IMR-90 (cell line): ENCODE measurements around the gene KRT72. TPM values are rescaled to one million over a fixed set of nuclear protein-coding genes. Genes with fewer than 3 reads are reported as not detected.

ENCODE experiments used
- ATAC-seq: fragments of 200-7000 bp; cut with Tn5 transposase; 2 replicates; pipeline ENCODE4 v1.9.1; 2020; ENCODE audit warnings: low read depth, mild to moderate bottlenecking, moderate library complexity
- BruUV-seq: library from RNA; stranded (reverse); fragments of 400-500 nt; replicated peaks from 2 replicates; lab custom pipeline; 2021; lab: Mats Ljungman, UMichigan
- CTCF ChIA-PET: fragments of 300-600 bp; formaldehyde crosslinking; extraction: SDS; loops from one replicate; lab custom pipeline; 2021; ENCODE audit warnings: antibody characterized with exemption; lab: Yijun Ruan, JAX
- POLR2A ChIA-PET: fragments of 300-600 bp; sonication (Branson Sonifier 250); formaldehyde crosslinking; loops from one replicate; lab custom pipeline; 2022; ENCODE audit warnings: antibody characterized with exemption; ENCODE audit not compliant: unreplicated experiment; lab: Charles Lee
- DNase-seq: peaks from one replicate; pipeline ENCODE4 v3.0.0; 2013
- H2AFZ ChIP-seq: replicated peaks from 2 replicates; pipeline ENCODE3; 2013; ENCODE audit warnings: low read length, mild to moderate bottlenecking; ENCODE audit not compliant: poor library complexity
- H2AK5ac ChIP-seq: 2 replicates; pipeline ENCODE4 v1.6.1; 2013; ENCODE audit warnings: low read depth, low read length, inconsistent platforms
- H2AK9ac ChIP-seq: replicated peaks from 2 replicates; pipeline ENCODE3; 2013; ENCODE audit warnings: mild to moderate bottlenecking, low read depth, low read length, moderate library complexity; ENCODE audit not compliant: poor library complexity
- H2BK120ac ChIP-seq: 2 replicates; pipeline ENCODE4 v1.6.1; 2013; ENCODE audit warnings: low read depth, low read length, inconsistent platforms
- H2BK15ac ChIP-seq: 3 replicates; pipeline ENCODE4 v1.6.1; 2013; ENCODE audit warnings: low read depth, low read length, inconsistent platforms
- H2BK20ac ChIP-seq: 2 replicates; pipeline ENCODE4 v1.6.1; 2013; ENCODE audit warnings: low read depth, mild to moderate bottlenecking, inconsistent platforms, low read length, moderate library complexity
- H2BK5ac ChIP-seq: 2 replicates; pipeline ENCODE4 v1.6.1; 2013; ENCODE audit warnings: mild to moderate bottlenecking, low read depth, low read length, inconsistent platforms; ENCODE audit not compliant: poor library complexity, severe bottlenecking
- H3K14ac ChIP-seq: replicated peaks from 2 replicates; pipeline ENCODE4 v1.6.1; 2013; ENCODE audit warnings: low read depth, low read length, inconsistent platforms
- H3K18ac ChIP-seq: 2 replicates; pipeline ENCODE4 v1.6.1; 2013; ENCODE audit warnings: low read depth, low read length, control low read depth
- H3K23ac ChIP-seq: 2 replicates; pipeline ENCODE4 v1.6.1; 2013; ENCODE audit warnings: low read depth, low read length, inconsistent platforms
- H3K27ac ChIP-seq: 2 replicates; pipeline ENCODE4 v1.5.1; 2013; ENCODE audit warnings: mild to moderate bottlenecking, control low read depth, low read length; ENCODE audit not compliant: insufficient read depth
- H3K27me3 ChIP-seq: 2 replicates; pipeline ENCODE4 v1.6.1; 2013; ENCODE audit warnings: low read length; ENCODE audit not compliant: control insufficient read depth, insufficient read depth
- H3K36me3 ChIP-seq: 2 replicates; pipeline ENCODE4 v1.6.1; 2013; ENCODE audit warnings: low read length, mixed read lengths; ENCODE audit not compliant: control insufficient read depth, insufficient read depth
- H3K4ac ChIP-seq: 2 replicates; pipeline ENCODE4 v1.6.1; 2013; ENCODE audit warnings: low read depth, low read length, inconsistent platforms
- H3K4me1 ChIP-seq: 2 replicates; pipeline ENCODE4 v1.6.1; 2013; ENCODE audit warnings: low read length, mixed read lengths; ENCODE audit not compliant: control insufficient read depth, insufficient read depth
- H3K4me2 ChIP-seq: 2 replicates; pipeline ENCODE4 v1.6.1; 2013; ENCODE audit warnings: low read depth, mild to moderate bottlenecking, control low read depth, low read length, moderate library complexity
- H3K4me3 ChIP-seq: 2 replicates; pipeline ENCODE4 v1.5.1; 2013; ENCODE audit warnings: low read depth, mild to moderate bottlenecking, control low read depth, low read length, moderate library complexity; ENCODE audit not compliant: insufficient read depth
- H3K56ac ChIP-seq: 2 replicates; pipeline ENCODE4 v1.6.1; 2013; ENCODE audit warnings: low read length, inconsistent platforms; ENCODE audit not compliant: insufficient read depth; ENCODE audit errors: extremely low read depth
- H3K79me1 ChIP-seq, 2 experiments: 2 replicates each; pipeline ENCODE4 v1.6.1; 2013; ENCODE audit warnings: low read length in 2 of 2, inconsistent platforms in 1 of 2, low read depth in 1 of 2
- H3K9ac ChIP-seq: 2 replicates; pipeline ENCODE4 v1.6.1; 2013; ENCODE audit warnings: low read depth, low read length, control low read depth
- H3K9me1 ChIP-seq: 2 replicates; pipeline ENCODE4 v1.6.1; 2013; ENCODE audit warnings: low read length, inconsistent platforms; ENCODE audit not compliant: insufficient read depth
- H3K9me3 ChIP-seq: 2 replicates; pipeline ENCODE4 v1.6.1; 2013; ENCODE audit warnings: low read length; ENCODE audit not compliant: control insufficient read depth, insufficient read depth
- H4K20me1 ChIP-seq: 2 replicates; pipeline ENCODE4 v1.6.1; 2013; ENCODE audit warnings: low read length, inconsistent platforms; ENCODE audit not compliant: insufficient read depth
- H4K5ac ChIP-seq: 2 replicates; pipeline ENCODE4 v1.6.1; 2013; ENCODE audit warnings: mild to moderate bottlenecking, low read depth, low read length, control low read depth
- H4K8ac ChIP-seq, 2 experiments: 2 replicates each; pipeline ENCODE4 v1.6.1; 2013; ENCODE audit warnings: low read depth in 2 of 2, low read length in 2 of 2, control low read depth in 1 of 2, inconsistent platforms in 1 of 2
- H4K91ac ChIP-seq: 2 replicates; pipeline ENCODE4 v1.6.1; 2013; ENCODE audit warnings: low read depth, low read length, inconsistent platforms; ENCODE audit not compliant: insufficient read depth
- BHLHE40 ChIP-seq: fragments of 150-350 bp; IDR thresholded peaks from 2 replicates; pipeline ENCODE4 v1.6.1; 2016; ENCODE audit warnings: mild to moderate bottlenecking, low read depth, low read length
- CEBPB ChIP-seq: IDR thresholded peaks from 2 replicates; pipeline ENCODE4 v1.6.1; 2012; ENCODE audit warnings: low read depth, low read length, improper control_type of control experiment
- CTCF ChIP-seq: conservative IDR thresholded peaks from 2 replicates; pipeline ENCODE4 v1.5.1; 2012; ENCODE audit warnings: mild to moderate bottlenecking, low read depth, low read length, improper control_type of control experiment
- FOS ChIP-seq: fragments of 150-350 bp; IDR thresholded peaks from 2 replicates; pipeline ENCODE4 v1.6.1; 2016; ENCODE audit warnings: low read depth, low read length
- MAZ ChIP-seq: IDR thresholded peaks from 2 replicates; pipeline ENCODE4 v1.6.1; 2012; ENCODE audit warnings: low read depth, mild to moderate bottlenecking, low read length, improper control_type of control experiment, moderate library complexity, borderline replicate concordance
- NFE2L2 ChIP-seq: fragments of 150-350 bp; IDR thresholded peaks from 2 replicates; pipeline ENCODE4 v1.6.1; 2016; ENCODE audit warnings: low read depth, mild to moderate bottlenecking, low read length
- RCOR1 ChIP-seq: IDR thresholded peaks from 2 replicates; pipeline ENCODE4 v1.6.1; 2012; ENCODE audit warnings: mild to moderate bottlenecking, low read length, improper control_type of control experiment; ENCODE audit not compliant: insufficient replicate concordance
- RFX5 ChIP-seq: IDR thresholded peaks from 2 replicates; pipeline ENCODE4 v1.8.0; 2012; ENCODE audit warnings: low read depth, mild to moderate bottlenecking, low read length, moderate library complexity
- SMC3 ChIP-seq: fragments of 150-350 bp; IDR thresholded peaks from 2 replicates; pipeline ENCODE4 v1.6.1; 2016; ENCODE audit warnings: low read depth, mild to moderate bottlenecking, antibody characterized with exemption, low read length, moderate library complexity
- WGBS, 2 experiments: methylation state at CpG; one replicate each; pipeline versions ENCODE4 v1.1.5 to v1.1.7; 2013; ENCODE audit warnings: missing lambda C conversion rate in 2 of 2; ENCODE audit not compliant: insufficient read length in 1 of 2; ENCODE audit errors: extremely low coverage in 2 of 2; 5-methylcytosine and 5-hydroxymethylcytosine counted together
- dilution Hi-C: fragments of 300-500 bp; cut with HindIII; formaldehyde crosslinking; loops from one replicate; pipeline ENCODE4 v1.14.3; 2018; ENCODE audit warnings: low sequenced_read_pairs; ENCODE audit not compliant: unreplicated experiment
- in situ Hi-C: fragments of 300-500 bp; cut with MboI; formaldehyde crosslinking; loops from 3 replicates; pipeline ENCODE4 v1.14.3; 2019; ENCODE audit warnings: low sequenced_read_pairs, inconsistent platforms, mixed read lengths
- intact Hi-C: fragments of 100-400 bp; cut with micrococcal nuclease; formaldehyde crosslinking; loops from 2 replicates; pipeline ENCODE4 v1.10.0; 2022
- polyA plus RNA-seq, 3 experiments: library from polyadenylated mRNA; depleted of rRNA; stranded (reverse); fragments of >200 nt; gene quantifications; 2 replicates each; pipeline ENCODE4 v1.2.3, GENCODE V29; 2012; ENCODE audit warnings: low replicate concordance in 1 of 3
- total RNA-seq: library from RNA; depleted of rRNA; stranded (reverse); fragments of >200 nt; gene quantifications from 2 replicates; pipeline ENCODE4 v1.2.3, GENCODE V29; 2012

The KRT72 gene
- total and polyA plus RNA-seq, 2 of the 4 experiments (the other 2 are of a cell fraction): not detected

- no peak overlapping the region for H3K4me3 ChIP-seq
- H2BK20ac ChIP-seq: no peak overlapping the region
- no peaks in the 10 kb centered on the region for H3K79me1 ChIP-seq
- CTCF ChIA-PET: no interaction called here
- H3K23ac ChIP-seq: no peak overlapping the region
- in situ Hi-C loops: no loop called here
- H2AFZ ChIP-seq: no peak overlapping the region
- H3K4ac ChIP-seq: no peak overlapping the region
- peaks cover 41% of the 10 kb centered on the region for H3K27me3 ChIP-seq
- H4K20me1 ChIP-seq: no peaks in the 10 kb centered on the region
- H3K4me1 ChIP-seq: no peaks in the 10 kb centered on the region
- WGBS, 2 experiments: no CpG with 5 or more reads among the region's 3 CpGs
- no peak overlapping the region for H3K14ac ChIP-seq
- H3K27ac ChIP-seq: no peak overlapping the region
- no peak overlapping the region for H3K4me2 ChIP-seq
- BruUV-seq: no TSS peak
- no peak overlapping the region for H4K91ac ChIP-seq
- dilution Hi-C loops: no loop called here
- no peak overlapping the region for H3K18ac ChIP-seq
- H3K36me3 ChIP-seq: no peaks in the 10 kb centered on the region
- TF ChIP-seq SMC3 (no peak), CEBPB (no peak), CTCF (no peak), RFX5 (no peak), NFE2L2 (no peak), RCOR1 (no peak), MAZ (no peak), FOS (no peak), BHLHE40 (no peak)
- H3K9me3 ChIP-seq: no peaks in the 10 kb centered on the region
- ATAC-seq: no peak
- intact Hi-C loops: no loop called here
- no peak overlapping the region for H2BK15ac ChIP-seq
- no peak overlapping the region for H3K56ac ChIP-seq
- H4K5ac ChIP-seq: no peak overlapping the region
- H3K9ac ChIP-seq: no peak overlapping the region
- no peak for DNase-seq
- no peaks in the 10 kb centered on the region for H3K9me1 ChIP-seq
- H4K8ac ChIP-seq: no peak overlapping the region
- H2AK5ac ChIP-seq: no peak overlapping the region
- H2BK120ac ChIP-seq: no peak overlapping the region
- H2BK5ac ChIP-seq: no peak overlapping the region
- POLR2A ChIA-PET: no interaction called here
- no peak overlapping the region for H2AK9ac ChIP-seq
Measured at GRCh38 chr12:52606096-52606495, 4.8 kb upstream of the KRT72 start.
